ENCODE results near the gene SPECC1.

The SPECC1 gene

GRCh38 chr17:20241855-20242254 is 232.7 kb downstream of the SPECC1 start:
- TF ChIP-seq, protein P1, sequence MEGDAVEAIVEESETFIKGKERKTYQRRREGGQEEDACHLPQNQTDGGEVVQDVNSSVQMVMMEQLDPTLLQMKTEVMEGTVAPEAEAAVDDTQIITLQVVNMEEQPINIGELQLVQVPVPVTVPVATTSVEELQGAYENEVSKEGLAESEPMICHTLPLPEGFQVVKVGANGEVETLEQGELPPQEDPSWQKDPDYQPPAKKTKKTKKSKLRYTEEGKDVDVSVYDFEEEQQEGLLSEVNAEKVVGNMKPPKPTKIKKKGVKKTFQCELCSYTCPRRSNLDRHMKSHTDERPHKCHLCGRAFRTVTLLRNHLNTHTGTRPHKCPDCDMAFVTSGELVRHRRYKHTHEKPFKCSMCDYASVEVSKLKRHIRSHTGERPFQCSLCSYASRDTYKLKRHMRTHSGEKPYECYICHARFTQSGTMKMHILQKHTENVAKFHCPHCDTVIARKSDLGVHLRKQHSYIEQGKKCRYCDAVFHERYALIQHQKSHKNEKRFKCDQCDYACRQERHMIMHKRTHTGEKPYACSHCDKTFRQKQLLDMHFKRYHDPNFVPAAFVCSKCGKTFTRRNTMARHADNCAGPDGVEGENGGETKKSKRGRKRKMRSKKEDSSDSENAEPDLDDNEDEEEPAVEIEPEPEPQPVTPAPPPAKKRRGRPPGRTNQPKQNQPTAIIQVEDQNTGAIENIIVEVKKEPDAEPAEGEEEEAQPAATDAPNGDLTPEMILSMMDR (IDR thresholded peaks at IDR 0.05; ENCODE audit: unreplicated experiment in 3 of 3) = no peak
- H3K27ac Mint-ChIP-seq = no peak overlapping the region
- H3K4me3 Mint-ChIP-seq = no peak overlapping the region
- H3K9me3 Mint-ChIP-seq = no peaks in the 10 kb centered on the region
- H3K36me3 Mint-ChIP-seq (ENCODE audit: low read depth) = peaks cover 12% of the 10 kb centered on the region
- H3K27me3 Mint-ChIP-seq (ENCODE audit: low read depth) = no peaks in the 10 kb centered on the region
- H3K4me1 Mint-ChIP-seq = peaks cover 8% of the 10 kb centered on the region

- H3K36me3 Mint-ChIP-seq (ENCODE audit: low read depth) = peaks cover 16% of the 10 kb centered on the region
- TF ChIP-seq, protein P1 (IDR thresholded peaks at IDR 0.05; ENCODE audit: unreplicated experiment in 3 of 3) = no peak
- peaks cover 6% of the 10 kb centered on the region for H3K4me1 Mint-ChIP-seq
- no peaks in the 10 kb centered on the region for H3K27me3 Mint-ChIP-seq (ENCODE audit: low read depth)
- H3K9me3 Mint-ChIP-seq = no peaks in the 10 kb centered on the region
- H3K27ac Mint-ChIP-seq = no peak overlapping the region
- H3K4me3 Mint-ChIP-seq = no peak overlapping the region
These were observed 233.1 kb downstream of the SPECC1 start for GRCh38 chr17:20242271-20242670.

DNA sequence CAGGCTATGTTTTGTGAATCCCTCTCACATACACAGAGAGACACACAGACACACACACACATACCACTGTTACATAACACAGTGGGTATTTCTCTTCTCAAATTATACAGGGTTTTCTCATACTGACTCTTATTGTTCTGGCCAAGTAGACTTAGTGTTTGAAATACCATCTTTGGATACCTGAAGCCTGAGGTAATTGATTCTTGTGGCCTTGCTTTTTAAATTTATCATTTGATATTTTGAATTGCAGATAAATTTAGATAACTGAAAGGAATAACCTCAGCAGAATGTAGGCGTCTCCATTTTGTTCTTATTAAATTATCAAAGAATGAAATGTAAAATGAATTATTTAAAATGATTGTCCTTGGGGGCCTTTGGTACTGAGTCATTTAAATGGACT is 234.4 kb downstream of the SPECC1 start:
- TF ChIP-seq, protein P1 (IDR thresholded peaks at IDR 0.05; ENCODE audit: unreplicated experiment in 3 of 3) = no peak
- Mint-ChIP-seq H3K4me1 (peaks cover 6% of the 10 kb centered on the region), H3K9me3 (peaks cover 3% of the 10 kb centered on the region), H3K27me3 (ENCODE audit: low read depth) (no peaks in the 10 kb centered on the region), H3K4me3 (no peak overlapping the region), H3K27ac (no peak overlapping the region), H3K36me3 (ENCODE audit: low read depth) (peaks cover 28% of the 10 kb centered on the region)

- Mint-ChIP-seq H3K36me3 (ENCODE audit: low read depth) (peaks cover 39% of the 10 kb centered on the region), H3K4me3 (no peak overlapping the region), H3K4me1 (peaks cover 6% of the 10 kb centered on the region), H3K9me3 (peaks cover 7% of the 10 kb centered on the region), H3K27ac (no peak overlapping the region), H3K27me3 (ENCODE audit: low read depth) (no peaks in the 10 kb centered on the region)
- TF ChIP-seq, protein P1 (IDR thresholded peaks at IDR 0.05; ENCODE audit: unreplicated experiment in 3 of 3) = no peak
These were observed 235.5 kb downstream of the SPECC1 start for GRCh38 chr17:20244671-20245070.

DNA sequence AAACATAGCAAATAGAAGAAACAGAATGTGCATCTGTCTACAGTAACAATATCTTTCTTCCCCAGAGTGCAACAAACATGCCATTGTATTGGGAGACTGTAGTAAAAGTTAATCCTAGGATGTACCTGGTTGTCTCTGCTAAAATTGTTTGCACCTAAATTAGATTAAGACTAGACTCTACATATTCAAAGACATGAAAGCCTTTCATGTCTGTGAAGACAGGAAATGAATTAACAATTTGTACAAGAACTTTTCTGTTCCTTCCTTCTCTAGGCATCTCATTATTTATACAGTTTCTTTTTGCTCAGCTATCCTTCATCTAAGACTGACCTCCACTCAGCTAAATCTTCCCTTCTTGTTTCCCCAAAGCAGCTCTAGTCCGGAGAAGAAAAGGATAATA is 237.5 kb downstream of the SPECC1 start:
- TF ChIP-seq, protein P1 (IDR thresholded peaks at IDR 0.05; ENCODE audit: unreplicated experiment in 3 of 3) = no peak
- peaks cover 6% of the 10 kb centered on the region for H3K4me1 Mint-ChIP-seq
- no peaks in the 10 kb centered on the region for H3K27me3 Mint-ChIP-seq (ENCODE audit: low read depth)
- H3K36me3 Mint-ChIP-seq (ENCODE audit: low read depth) = peaks cover 44% of the 10 kb centered on the region
- H3K9me3 Mint-ChIP-seq = peaks cover 10% of the 10 kb centered on the region
- H3K27ac Mint-ChIP-seq = no peak overlapping the region
- no peak overlapping the region for H3K4me3 Mint-ChIP-seq

DNA sequence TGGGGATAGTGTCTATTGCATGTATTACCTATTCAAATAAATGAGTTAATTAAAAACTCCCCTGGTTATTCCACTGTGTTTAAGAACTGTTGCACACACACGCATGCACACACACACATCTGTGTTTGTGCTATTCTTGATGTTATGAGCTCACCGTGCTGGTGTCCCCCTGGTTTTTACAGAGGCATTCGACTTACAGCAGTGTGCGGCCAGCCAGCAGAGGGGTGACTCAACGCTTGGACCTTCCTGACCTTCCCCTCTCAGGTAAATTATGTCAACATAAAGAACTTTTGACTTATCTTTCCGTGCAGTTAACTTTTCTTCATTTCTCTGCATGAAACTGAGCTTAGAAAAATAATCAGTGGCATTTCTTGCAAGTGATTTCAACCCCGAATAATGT is 244.2 kb downstream of the SPECC1 start:
- Mint-ChIP-seq H3K4me3 (no peak overlapping the region), H3K27ac (peak overlapping the region in 1 of 3 experiments; percentile 83), H3K36me3 (ENCODE audit: low read depth) (peaks cover 49% of the 10 kb centered on the region), H3K4me1 (peaks cover 25% of the 10 kb centered on the region), H3K9me3 (peaks cover 10% of the 10 kb centered on the region), H3K27me3 (ENCODE audit: low read depth) (no peaks in the 10 kb centered on the region)
- TF ChIP-seq, protein P1 (IDR thresholded peaks at IDR 0.05; ENCODE audit: unreplicated experiment in 3 of 3) = no peak
